Fibroblast of skin of scalp (primary cell): ENCODE data around the gene NHLH2.

Source experiments
- DNase-seq: peaks from one replicate; pipeline ENCODE4 v3.0.0-alpha.2; 2013

NHLH2 gene

DNA sequence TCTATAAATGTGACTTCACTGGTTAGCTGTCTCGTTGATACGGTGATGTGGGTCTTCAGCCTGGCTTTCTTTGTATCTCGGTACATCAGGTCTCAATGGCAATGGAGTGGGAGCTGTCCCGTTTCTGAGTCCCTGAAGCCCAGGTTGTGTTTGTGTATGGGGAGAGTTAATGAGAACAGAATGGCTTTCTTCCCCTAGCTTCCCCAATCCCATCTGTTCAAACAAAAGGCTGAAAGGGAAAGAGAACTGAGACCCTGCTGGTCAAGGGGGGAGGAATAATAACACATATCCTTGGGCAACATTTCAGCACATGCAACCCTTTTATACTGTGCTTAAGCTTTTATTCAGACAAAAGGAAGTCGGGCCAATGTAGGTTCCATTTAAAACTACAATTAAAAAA lies 44.0 kb downstream of the NHLH2 start:
- no peak for DNase-seq

- no peak for DNase-seq
These were observed 44.9 kb downstream of the NHLH2 start for GRCh38 chr1:115796036-115796435.

DNA sequence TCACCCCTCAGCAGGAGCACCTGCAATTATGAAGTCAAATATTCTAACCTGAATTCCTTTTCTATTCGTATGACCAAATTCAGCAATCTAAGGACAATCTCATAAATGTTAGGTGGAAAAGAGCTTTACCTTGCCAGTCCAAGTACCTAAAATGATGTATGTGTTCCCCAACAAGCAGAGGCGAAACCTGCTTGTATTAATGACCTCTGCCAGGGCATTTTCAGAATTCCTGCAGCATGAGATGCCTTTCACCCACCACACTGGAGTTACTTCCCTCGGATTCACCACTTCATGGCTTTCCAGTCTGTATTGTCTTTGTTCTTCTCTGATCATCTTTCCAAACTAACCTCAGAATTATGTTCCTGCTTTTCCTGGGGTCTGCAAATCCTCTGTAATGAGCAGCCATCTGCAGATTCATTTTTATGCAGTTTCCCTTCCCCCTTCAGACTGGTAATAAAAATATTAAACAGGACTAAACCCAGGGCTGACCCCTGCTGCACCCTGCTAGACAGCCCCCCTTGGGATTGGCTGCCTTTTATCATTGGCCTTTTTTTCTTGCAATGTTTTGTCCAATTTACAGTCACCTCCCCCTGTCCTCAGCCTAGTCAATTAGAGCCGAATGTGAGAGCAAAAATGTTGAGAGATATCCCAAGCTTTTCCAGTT lies 45.8 kb downstream of the NHLH2 start:
- DNase-seq: no peak

DNA sequence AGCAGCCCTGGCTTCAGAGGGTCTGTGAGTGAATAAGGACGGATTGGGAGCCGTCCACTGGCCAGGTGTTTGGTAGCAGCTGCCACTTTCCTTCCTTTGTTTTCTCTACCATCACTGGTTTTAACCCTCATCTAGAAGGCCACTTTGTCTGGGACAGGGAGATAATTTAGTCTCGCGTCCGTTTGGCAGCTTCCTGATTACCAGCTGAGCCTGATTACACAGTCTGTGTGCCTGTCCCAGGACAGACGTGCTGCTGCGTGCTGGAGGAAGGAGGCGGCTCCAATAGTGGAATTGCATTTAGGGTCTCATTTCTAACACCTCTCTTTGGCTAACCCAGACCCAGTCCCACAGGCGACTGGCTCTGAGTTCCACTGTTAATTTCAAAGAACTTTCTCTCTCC lies 47.8 kb downstream of the NHLH2 start:
- DNase-seq: no peak

DNA sequence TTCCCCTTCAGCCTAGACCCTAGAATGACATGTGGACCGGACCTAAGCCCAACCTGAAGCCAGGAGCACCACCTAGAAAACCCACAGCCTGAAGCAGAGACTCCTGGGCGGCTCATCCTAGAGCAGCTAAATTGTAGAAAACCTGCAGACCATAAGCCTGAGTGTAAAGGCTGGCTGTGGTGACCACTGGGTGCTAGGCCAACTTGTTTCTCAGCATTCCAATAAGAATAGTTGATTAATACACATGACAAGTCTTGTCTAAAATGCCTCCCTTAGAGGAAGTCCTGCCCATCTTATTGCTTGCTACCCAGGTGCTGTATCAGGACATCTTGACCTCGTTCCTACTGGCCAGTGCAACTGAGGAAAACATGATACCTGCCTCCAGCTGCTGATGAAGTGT lies 49.1 kb downstream of the NHLH2 start:
- no peak for DNase-seq

GRCh38 chr1:115790846-115791245 lies 50.1 kb downstream of the NHLH2 start:
- no peak for DNase-seq

DNA sequence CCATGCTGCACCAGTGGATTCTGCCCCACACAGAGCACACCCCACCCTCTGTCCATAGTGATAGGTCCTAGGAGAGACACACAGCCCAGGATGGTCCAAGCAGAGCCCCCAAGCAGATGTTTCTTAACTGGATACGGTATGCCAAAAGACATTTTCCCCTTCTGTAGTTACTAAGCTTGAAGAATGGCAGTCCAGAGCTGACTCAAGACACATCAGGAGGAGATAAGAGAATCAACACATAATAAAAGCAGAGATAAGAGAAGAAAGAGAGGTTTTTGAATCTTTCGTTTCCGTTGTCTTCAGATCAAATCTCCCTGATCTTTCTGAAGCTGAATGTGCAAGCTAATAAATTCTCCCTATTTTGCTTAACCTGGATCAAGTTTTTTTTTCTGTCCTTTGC lies 50.6 kb downstream of the NHLH2 start:
- DNase-seq: no peak
